GM18498 (cell line): ENCODE results near the gene NRM.

Experiments
- ATAC-seq: cut with Tn5 transposase; IDR thresholded peaks from one replicate; pipeline ENCODE4 v1.9.1; 2021; ENCODE audit warnings: mild to moderate bottlenecking, moderate library complexity; ENCODE audit not compliant: unreplicated experiment

The NRM gene

DNA sequence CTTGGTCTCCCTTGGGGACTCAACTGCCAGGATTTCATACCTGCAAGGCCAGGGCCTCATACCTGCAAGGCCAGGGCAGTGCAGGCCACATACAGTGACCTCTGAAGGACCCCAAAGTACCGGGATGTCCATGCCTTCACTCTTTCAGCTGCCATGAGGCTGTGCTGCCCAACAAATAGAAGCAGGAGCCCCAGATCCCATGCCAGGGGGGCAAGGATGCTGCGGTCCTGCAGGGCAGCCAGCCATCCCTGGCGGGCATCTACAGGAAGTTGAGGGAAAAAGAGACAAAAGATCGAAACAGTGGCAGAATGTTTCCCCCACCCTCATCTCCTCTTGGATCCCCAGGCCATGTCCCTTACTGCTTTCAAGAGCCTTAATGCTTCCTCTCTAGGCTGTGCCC is 799 bp downstream of the NRM start:
- no peak for ATAC-seq

DNA sequence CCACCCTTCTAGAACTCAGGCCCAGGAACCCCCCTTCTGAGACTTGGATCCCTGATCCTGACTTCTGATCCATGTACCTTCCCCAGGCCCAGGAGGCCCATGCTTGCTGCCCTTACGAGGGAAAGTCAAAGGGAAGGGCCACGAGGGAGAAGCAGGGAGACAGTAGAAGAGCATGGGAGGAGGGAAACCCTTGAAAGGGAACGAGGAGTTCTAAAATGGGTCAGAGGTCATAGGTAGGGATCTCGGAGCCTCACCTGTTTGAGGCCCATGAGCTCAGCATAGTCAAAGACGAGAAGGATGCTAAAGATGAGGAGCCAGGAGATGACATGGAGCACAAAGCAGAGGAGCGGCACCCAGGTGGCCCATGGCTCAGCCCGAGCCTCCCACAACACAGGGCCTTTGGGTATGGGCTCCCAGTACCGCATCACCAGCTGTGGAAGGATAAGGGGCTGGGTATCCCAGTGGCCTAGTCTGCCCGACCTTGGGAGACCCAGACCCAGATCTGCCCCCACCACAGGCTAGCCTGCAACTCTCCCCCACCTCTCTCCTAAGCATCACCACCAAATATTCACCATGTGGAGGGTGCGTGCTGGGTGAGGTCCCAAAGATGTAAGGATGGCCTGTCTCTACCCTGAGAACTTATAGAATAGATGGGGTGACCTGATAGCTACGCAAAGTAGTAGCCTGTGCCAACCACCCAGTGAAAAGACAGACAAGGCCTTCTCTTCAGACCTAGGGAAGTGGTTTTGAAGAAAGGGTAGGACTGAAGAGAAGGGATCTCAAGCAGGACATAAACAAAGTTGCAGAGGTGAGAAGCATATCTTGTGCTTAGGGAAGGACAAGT is 1.5 kb downstream of the NRM start:
- ATAC-seq: no peak

DNA sequence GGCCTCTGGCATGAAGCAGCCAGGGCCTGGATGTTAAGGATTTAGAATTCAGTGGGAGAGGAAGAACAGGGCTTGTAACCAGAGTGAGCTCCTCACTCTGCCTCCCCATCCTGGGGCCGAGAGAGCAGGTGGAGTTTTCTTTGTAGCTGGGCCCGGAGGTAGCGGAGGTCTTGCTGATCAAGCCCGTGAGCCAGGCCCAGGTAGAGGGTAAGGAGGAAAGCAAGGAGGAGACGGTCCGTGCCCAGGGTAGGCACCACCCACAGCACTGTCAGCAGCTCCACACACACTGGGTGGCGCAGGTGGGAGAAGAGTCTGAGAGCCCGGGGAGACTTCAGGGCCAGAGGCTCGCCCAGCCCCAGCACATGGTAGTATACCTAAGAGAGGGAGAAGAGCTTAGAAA is 2.2 kb downstream of the NRM start:
- no peak for ATAC-seq

DNA sequence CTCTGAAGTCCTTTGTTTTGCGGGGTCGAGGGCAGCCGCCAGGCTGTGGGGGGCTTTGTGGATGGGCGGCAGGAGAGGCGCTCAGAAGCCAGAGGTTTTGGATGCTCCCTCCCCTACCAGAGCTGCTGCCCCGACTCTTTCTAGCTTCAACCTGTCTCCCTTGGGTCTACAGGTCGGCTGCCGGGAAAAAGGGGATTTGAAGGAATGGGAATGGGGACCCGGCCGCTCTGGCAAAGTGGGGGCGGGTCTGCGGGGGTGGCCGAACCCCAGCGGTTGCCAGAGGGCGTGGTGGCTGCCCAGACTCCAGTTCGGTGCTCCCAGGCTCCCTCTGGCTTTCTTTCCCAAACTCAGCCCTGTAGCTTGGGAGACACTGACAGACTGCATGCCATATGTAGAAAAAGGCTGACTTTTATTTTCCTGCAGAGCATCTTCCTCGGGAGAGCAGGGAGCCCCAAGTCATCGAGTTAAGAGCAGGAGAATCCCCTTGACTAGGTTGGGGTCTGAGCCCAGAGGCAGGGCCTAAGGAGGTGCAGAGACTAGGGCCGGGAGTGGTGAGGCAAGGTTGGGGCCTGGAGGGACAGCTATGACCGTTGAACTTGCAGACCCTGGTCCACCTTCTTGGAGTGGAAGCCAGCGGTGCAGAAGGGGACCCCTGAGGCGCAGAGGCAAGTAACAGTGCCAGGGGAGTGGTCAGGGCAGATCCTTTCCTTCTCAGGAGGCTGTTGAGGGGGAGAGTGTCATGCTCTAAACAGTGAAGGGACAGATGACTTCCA is 2.9 kb downstream of the NRM start:
- no peak for ATAC-seq

DNA sequence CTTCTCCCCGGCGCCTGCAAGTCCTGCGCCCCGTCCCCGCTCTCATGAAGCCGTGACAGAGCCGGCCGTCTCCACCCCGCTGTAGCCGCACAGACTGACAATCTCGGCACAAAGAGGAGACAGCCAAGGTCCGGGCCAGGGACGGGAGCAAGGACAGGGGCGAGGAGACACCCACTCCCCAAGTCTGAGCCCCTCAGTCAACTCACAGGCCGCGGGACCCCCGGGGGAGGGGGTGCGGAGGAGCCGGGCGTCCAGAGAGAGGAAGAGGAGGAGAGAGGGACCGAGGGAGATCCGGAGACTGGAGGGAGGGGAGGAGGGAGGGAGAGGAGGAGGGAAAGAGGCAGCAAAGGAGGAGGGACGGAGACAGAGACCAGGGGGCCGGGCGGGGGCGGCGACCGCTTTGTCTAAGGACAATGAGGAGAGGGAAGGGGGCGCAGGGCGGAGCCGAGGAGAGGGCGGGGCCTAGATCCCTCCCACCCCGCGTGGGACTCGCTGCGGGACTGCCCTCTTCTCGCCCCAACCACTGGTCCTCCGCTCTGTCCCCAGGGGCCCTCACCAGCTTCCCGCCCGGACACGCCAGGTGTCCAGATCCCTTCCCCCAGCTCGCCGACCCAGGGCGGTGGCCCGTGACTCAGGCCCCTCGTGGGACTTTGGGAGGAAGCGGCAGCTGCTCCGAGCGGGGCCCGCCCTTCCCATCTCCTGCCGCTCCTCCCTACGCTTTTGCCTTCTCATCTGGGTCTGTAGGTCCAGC is 3.7 kb downstream of the NRM start:
- ATAC-seq: peak; percentile 47

DNA sequence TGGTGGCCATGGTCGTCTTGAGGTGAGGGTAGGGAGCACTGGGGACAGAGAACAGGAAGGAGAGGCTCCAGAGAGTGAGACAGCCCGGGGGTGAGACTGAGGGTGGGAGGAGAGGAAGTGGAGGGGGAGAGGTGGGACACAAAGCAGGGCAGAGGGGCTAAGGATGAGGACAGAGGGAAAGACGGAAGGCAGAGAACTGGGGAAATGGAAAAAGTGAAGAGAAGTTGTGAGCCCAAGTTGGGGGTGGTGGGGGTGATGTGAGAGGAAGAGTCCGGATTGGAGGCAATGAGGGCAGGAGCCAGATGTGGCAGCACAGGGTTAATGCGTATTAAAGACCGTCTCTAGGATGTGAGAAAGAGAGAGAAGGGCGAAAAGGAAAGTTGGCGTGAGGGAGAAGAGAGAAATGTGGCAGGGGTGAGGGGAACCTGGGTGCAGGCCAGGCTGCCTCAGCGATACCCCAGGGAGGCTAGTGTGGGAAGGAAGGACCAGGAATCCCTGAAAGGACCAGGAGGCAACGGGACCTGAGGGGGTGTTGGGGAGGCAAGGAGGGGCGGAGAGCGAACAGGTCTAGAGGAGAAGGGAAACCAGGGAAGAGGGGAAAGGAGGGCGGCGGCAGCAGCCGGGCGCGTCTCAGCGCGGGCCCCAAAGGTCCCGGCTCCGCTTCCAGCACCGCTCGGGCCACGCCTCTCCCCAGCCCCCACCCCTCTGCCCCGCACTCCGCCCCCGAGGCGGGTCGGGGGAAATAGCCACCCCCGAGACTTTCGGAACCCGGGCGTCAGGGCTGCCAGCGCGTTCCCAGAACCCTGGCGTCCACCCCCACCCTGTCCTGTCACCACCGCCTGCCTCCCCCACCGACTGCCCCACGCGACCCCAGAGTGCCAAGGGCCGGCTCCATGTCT is 4.5 kb downstream of the NRM start, which contains the start of gene PPP1R18:
PPP1R18 (minus strand) TSS at position 637 of the 899 bp plus-strand sequence; CDS start at position 10, 627 bp downstream.
- ATAC-seq: peak; percentile 27

DNA sequence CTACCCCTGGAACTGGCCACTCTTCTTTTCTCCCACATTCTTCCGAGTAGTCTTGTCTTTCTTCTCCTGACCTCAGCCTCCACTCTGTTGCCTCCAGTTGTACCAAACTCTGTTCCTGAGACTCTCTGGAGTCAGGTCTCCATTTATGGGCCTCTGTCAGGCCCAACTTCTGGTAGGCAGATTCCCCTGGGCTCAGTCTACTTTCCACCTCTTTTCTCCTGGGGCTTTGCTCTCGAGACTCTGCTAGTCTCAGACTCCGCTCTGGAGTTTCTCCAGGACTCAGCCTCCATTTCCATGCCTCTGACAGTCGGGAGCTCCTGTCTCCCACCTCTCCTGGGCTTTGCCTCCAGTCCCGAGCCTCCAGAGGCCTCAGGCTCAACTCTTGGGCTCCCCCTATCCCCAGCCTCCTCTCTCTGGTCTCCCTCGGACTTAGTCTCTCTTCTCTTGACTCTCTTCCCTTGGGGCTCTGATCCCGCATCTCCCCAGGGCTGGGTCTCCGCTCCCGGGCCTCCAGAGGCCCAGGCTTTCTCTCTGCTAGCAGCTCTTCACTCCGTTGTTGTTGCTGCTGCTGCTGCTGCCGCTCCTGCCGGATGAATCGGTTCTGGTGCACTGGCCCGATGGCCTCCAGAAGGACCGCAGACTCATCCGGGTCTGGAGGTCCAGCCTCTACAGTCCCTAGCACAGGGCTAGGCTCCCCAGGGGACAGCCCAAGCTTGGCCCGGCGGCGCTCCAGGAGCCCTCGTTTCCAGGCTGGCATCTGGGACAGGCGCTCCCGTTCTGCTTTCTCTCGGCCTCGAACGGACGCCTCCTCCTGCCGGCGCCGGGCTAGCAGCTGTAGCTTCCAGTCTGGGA is 5.4 kb downstream of the NRM start:
- ATAC-seq: no peak

DNA sequence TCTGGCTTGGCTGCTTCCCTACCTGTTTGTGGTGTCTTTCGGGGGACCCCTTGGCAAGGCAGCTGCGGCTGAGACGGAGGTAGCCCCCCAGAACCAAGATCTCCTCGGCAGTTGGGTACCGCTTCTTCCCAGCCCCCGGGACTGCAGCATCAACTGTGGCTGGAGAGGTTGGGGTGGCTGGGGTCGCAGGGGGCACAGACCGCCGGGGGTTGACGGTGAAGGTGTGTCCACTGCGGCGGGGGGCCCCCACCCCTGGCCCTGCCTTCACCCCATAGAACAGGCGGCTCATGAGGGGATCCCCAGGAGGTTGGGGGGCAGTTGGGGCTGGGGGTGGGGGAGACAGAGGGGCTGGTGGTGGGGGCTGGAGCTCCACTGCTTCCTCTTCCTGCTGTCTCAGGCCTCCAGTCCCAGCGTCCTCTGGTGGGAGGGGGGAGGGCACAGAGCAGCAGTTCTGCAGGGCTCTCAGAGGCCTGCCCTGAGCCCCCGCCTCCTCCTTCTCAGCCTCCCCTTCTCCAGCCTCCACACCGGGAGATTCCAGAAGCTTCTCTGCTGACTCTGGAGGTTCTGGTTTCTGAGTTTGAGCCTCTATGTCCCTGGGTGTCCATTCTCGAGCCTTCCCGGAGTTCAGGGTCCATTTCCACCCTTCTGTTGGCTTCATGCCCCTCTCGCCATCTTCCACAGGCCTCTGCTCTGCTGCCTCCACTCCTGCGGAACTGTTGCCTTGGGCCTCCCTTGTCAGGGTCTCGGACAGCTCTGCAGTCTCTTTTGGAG is 6.2 kb downstream of the NRM start:
- ATAC-seq: no peak

DNA sequence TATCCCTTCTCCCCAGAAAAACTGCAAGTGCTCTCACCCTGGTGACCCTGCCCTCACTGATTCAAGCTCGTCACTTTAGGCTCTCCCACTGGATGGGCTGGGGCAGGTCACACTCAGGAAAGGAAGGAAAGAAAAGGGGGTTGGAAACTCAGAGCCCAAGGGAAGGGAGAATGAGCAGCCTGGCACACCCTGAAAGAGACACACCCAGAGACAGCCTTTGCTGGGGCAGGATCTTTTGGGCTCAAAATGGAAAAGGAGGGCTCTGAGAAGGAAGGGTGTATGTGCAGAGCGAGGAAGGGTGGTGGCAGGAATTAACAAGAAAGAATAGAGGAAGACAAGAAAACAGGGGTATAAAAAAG is 6.8 kb downstream of the NRM start:
- ATAC-seq: no peak

DNA sequence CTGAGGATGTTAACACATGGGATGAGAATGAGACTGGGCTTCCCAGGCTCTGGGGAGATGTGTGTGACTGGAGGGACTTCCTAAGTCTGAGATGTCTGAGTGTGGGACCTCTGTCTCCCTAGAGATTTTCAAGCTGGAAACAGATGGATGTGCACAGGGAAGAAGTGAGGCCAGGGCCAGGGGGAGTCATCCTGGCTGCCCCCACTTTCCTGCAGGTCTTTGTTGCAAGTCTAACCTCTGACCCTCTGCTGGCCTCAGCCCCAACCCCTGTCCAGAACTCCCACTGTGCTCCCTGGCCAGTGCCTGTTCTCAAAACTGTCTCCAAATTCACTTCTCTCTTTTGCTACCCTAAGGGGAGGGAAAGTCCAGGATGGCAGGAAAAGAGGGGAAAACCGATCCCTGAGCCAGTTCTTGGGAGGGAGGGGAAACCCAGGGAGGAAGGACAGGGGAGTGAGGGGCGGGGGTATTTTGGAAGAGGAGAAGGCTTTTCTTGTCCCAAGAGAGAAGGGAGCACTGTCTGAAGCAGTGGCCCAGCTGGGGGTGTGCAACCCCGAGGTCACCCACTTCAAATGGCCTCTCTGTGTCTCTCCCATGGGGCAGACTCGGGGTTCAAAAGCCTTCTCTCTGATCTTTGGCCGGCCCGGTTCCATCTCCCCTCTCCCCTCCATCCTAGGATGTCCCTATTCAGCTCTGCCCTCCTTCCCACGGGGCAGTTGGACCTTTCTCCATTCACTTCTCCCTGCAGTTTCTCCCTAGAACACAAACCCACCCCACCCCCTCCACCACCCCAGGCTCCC is 7.4 kb downstream of the NRM start:
- ATAC-seq: no peak

DNA sequence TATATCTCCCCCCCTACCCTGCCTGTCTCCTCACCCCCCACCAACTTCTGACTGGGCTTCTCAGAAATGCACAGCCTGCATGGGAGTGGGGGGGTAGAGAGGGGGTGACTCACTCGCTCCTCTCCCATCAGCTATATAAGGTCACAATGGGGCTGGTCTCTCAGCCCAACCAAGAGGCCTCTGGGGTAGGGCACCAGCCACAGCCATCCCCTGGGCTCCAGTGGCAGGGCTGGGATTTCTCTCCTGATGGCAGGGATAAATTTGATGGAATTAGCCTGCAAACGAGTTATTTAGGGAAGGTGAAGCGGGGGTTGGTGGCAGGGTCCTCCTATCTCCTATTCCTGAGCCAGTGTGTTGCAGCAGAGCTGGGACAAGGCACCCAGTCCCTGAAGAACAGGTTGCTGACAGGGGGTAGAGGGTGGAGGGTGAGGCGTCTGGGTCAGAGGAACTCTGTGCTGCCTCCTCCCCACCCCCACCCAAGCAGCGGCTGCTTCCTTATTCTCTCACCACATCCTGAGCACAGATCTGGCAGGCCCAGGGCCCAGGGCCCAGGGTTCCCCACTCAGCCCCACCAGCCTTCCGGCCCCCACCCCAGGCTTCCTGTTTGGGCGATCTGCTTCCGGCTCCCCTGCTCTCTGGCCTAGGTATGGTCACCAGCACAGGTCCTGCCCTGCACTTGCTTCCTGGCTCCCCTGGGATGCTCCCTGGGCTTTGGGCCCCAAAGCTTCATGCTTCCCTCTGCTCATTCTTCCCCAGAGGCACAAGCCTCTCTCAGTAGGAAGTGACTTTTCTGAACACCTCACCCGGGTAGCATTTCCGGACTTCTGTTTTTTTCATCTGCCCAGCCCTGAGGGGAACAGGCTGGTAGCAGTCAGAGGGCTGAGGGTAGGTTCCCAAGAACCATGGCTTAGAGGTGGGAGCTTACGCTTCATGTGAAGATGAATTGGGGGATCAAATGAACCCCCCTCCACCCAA is 8.4 kb downstream of the NRM start:
- ATAC-seq: peak; percentile 45

DNA sequence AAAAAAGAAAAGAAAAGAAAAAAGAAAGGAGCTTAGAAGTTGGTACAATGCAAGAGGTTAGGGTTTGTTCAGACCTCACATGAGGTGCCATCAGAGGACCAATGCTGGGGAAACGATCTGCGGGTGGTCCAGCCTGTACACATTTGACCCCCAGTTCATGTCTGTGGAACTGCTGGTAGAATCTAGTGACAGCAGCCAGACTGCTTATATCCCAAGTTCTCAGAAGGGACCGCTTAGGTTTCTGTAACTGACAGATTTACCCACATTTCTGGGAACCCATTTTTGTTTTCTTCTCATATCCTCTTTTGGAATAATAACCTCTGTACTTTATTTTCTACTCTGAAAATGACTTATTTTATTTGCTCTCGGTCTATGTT is 9.0 kb downstream of the NRM start:
- ATAC-seq: no peak

DNA sequence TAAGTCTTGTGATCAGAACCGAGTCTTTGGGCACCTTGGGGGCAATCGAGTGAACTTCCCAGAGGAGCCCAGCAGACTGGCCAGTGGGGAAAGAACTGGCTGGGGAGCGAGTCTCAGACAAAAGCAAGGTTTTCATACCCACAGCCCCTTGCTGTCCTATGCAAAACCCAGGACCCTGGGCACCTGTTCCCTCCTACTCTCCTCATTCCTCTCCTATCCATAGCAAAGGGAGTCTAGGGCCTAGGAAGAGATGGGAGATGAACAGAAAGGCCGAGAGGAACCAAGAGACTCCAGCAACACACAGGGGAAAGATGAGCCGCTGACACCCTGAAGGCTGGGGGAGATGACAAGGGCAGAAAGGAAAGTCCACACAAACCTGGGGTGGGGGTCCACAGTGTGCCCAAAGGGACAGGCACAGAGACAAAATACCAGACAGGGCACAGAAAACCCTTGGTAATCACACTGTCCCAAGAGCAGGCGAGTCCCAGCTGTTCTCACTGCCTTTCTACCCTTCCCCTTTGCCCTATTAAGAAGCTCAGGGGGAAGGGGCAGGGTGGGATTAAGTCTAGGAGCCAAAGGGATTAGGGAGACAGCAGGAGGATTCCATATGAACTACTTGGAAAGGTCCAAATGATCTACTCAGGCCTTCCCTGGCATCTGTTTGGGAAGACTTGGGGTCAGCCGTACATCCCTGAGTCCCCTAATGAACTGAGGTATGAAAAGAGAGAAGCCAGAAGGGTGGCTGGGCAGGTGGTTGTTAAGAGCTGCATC is 10.8 kb downstream of the NRM start:
- no peak for ATAC-seq

DNA sequence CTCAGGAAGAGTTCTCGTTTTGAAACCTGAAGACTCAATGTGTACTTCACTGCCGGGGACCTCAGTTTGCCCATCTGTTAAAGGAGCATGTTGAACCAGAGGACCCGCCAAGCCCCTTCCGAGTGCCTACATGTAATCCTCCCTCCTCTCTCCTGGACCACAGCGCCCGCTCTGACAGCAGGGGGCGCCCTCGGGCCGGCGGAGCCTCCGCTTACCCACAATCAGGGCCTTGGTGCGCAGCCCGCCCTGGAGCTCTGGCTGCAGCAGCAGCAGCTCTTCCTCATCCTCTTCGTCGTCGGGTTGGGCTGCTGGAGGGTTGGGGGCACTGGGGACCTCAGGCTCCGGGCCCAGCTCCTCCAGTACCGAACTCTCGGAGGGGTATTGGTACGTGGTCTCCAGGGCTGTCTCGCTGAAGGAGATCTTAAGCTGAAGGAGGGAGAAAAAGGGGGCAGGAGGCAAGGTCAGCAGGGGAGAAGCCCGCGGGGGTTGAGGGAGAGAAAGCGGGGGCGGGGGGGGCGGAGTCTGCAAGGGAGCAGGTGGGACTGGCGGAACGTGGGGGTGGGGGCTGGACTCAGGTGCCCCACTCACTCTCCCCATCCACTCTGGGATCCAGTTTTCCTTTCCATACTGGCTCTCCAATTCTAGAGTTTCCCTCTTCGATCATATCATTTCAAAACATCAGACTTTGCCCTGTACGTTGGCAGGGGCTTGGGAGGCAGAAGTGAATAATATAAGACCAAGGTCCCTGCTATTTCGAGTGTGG is 11.6 kb downstream of the NRM start:
- peak; percentile 46 for ATAC-seq

DNA sequence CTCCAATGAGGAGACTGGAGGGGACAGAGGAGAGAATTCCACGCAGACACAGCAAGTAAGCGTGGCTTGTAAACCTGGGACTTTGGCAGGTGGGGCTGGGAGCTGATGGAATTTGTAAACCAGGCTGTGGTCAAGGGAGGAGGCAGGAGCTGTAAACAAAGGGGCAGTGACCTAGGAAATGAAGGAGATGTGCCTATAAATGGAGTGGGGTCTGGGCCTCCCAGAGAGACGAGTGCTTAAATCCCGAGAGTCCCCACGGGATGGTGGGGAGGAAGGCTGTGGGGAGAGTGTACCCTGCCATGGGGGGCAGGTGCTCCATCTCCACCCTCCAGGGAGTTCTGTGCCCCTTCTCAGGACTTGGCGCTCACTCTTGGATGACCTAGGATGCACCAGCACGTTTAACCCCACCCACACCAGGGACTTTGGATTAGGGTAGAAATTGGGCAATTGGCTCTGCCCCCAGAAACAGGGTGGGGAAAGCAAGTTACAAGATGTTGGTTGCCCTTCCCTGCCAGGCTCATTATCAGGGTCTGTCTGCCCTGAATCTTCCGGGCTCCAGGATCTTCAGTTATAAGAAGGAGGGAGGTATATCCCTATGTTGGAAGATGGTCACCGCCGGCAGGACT is 14.0 kb downstream of the NRM start:
- no peak for ATAC-seq
